Measurements from ENCODE around the gene BSG.
"Not testable (repeated sequence)": the region's sequence is repeated elsewhere in the genome, so short reads cannot be mapped to it uniquely, and the experiment has no call there.

Gene BSG

GRCh38 chr19:588741-589692 lies 16.6 kb downstream of the BSG start:
- peak; percentile 85 for DNase-seq

- no peak for DNase-seq
These were observed 17.4 kb downstream of the BSG start, which contains the start of gene HCN2 for GRCh38 chr19:589693-590395. Gene HCN2, plus strand, starts transcription at chr19:589881. Its CDS starts 65 bp downstream, at chr19:589946.

GRCh38 chr19:590396-590745 lies 18.0 kb downstream of the BSG start:
- no peak for DNase-seq

GRCh38 chr19:590750-591098 lies 18.3 kb downstream of the BSG start:
- DNase-seq = no peak

DNA sequence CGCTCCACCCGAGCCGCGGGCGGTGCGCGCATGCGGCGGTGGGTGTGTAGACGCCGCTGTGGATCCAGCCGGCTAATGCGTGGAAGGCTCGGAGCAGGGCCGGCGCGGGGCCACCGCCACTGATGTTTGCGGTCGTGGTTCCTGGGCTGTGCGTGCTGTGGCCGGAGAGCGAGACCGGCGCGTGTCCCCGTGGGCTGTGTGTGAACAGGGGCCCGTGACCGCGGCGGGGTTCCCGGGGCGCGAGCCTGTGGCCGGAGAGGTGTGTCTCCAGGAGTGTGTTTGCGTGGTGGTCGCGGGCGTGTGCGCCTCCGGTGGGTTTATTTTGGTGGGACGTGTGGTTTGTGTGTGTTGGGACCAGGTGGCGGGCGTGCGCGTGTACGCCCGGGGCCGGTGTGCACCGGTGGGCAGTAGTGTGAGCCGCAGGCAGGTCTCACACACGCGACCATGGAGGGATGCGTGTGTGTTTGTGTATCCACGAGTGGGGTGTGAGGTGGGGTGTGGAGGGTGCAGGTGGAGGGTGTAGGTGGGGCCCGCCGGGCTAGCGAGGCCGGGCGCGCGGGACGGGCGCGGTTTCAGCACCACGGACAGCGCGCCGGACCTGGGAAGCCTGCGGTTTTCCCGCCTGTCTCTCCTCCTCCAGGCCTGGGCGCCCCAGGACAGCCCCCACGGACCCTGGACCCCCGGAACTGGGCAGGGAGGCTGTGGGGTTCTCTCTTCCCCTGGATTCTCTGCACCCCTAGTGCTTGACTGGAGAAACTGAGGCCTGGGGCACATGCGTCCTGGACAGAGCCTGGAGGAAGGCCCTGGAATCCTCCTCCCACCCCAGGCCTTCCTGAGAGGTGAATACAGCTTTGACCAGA lies 18.9 kb downstream of the BSG start:
- no peak for DNase-seq

DNA sequence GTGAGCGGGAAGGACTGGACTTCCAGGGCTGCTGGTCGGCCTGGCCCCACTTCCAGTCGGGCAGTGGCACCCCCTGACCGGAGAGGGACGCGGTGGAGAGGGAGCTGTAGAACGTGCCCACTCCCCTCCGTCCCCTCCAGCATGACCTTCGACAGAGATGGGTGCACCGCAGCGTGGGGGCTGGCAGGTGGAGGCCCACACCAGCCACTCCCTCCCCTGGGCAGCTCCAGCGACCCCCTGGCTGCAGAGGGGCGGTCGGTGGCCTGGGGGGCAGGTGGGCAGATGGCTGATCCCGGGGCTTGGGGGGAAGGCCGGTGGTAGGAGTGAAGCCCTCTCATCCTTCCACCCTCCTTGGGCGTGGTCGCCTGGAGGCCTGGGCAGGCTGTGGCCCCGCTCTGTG lies 19.7 kb downstream of the BSG start:
- DNase-seq = no peak

DNA sequence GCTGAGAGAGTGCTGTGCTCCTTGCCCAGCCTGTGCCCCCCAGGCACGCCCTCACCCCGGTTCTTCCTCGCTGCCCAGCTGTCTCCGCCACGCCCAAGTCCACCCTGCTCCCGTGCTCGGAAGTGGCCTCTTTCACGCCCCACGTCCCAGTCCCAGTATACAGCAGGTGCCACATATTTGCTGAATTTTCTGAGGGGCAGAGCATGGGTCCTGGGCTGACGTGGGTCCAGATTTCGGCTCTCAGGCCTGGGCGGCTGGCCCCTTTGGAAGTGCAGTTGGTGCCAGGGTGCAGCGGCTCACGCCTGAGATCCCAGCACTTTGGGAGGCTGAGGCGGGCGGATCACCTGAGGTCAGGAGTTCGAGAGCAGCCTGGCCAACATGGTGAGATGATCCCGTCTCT lies 20.7 kb downstream of the BSG start:
- DNase-seq = no peak

DNA sequence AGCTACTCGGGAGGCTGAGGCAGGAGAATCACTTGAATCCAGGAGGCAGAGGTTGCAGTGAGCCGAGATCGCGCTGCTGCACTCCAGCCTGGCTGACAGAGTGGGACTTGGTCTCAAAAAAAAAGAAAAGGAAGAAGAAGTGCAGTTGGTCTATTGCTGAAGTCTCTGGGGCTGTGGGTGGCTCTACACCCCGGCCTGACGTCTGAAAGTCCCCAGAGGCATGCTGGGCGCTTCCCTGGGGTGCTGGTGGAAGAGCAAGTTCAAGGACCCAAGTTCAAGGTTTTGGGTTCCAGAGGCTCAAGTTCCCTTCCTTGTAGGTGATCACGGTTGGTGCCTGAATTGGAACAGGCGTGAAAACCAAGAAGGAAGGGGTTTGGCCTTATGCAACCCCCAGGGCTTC lies 21.1 kb downstream of the BSG start:
- no peak for DNase-seq

GRCh38 chr19:594265-594870 lies 22.0 kb downstream of the BSG start:
- no peak for DNase-seq

GRCh38 chr19:595326-596262 lies 23.2 kb downstream of the BSG start:
- DNase-seq = no peak

GRCh38 chr19:596263-596655 lies 23.9 kb downstream of the BSG start:
- DNase-seq = no peak

- no peak for DNase-seq
These were observed 25.3 kb downstream of the BSG start for GRCh38 chr19:597406-598315.

GRCh38 chr19:601310-601709 lies 28.9 kb downstream of the BSG start:
- no peak for DNase-seq

DNA sequence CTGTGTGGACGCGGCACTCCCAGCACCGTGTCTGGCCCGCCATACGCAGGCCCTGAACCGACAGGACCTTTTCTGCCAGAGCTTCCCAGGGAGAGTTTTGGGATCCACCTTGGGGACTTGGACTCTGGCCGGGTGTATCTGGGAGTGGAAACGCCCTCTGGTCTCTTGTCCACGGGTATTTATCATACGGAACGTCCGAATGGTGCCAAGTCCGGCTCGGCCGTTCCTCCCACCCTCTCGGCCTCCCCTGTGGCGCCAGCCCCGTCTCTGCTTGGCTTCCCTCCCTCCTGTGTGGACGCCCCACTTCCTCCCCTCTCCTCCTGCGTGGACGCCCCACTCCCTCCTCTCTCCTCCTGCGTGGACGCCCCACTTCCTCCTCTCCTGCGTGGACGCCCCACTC lies 29.4 kb downstream of the BSG start:
- DNase-seq = no peak

DNA sequence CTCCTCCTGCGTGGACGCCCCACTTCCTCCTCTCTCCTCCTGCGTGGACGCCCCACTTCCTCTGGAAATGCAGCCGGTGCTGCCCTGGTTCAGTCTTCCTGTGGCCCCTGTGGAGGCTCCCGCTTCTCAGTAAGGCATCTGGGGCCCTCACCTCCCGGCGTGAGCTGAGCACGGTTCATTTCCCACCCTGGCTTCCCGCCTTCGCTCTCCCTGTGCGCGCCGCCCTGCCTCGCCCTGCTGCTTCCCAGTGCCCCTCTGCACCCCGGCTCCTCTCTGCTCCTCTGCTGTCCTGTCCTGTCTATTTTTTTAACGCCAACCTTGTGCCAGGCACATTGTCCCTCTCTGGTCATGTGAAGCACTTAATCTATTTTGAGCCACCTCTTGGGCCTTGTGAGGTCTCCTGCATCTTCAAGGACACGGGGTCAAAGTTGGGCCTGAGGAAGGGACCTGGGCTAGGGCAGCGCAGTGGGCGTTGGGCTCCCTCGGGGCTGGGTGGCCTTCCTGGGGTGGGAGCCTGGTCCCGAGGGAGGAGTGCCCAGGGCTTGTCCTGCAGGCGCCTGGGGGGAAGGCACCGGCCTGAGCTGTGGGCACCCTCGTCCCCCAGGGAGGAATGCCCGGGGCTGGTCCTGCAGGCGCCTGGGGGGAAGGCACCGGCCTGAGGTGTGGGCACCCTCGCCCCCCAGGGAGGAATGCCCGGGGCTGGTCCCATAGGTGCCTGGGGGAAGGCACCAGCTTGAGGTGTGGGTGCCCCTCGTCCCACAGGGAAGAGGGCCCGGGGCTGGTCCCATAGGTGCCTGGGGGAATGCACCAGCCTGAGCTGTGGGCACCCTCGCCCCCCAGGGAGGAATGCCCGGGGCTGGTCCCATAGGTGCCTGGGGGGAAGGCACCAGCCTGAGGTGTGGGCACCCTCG lies 30.2 kb downstream of the BSG start:
- no peak for DNase-seq

DNA sequence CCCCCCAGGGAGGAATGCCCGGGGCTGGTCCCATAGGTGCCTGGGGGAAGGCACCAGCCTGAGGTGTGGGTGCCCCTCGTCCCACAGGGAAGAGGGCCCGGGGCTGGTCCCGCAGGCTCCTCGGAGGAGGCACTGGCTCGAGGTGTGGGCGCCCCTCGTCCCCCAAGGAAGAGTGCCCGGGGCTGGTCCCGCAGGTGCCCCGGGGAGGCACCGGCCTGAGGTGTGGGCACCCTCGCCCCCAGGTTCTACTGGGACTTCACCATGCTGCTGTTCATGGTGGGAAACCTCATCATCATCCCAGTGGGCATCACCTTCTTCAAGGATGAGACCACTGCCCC lies 30.9 kb downstream of the BSG start:
- DNase-seq = not testable (repeated sequence)

DNA sequence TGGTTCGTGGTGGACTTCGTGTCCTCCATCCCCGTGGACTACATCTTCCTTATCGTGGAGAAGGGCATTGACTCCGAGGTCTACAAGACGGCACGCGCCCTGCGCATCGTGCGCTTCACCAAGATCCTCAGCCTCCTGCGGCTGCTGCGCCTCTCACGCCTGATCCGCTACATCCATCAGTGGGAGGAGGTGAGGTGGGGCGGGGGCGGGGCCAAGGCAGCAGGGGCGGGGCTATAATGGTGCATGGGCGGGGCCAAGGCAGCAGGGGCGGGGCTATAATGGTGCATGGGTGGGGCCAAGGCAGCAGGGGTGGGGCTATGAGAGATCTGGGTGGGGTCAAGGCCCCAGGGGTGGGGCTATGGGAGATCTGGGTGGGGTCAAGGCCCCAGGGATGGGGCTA lies 31.4 kb downstream of the BSG start:
- DNase-seq = not testable (repeated sequence)

- DNase-seq = no peak
These were observed 32.0 kb downstream of the BSG start for GRCh38 chr19:604355-604754.

Data from NCI-H2171 treated with DMSO at 0.1 percent for 48 hours (cell line).